Upper lobe of right lung (tissue), 1 donor: ENCODE data around the gene LRFN4. TPM values are rescaled to one million over a fixed set of nuclear protein-coding genes. Genes with fewer than 3 reads are reported as not detected.

ENCODE experiments used
- ATAC-seq: fragments of 200-7000 bp; cut with Tn5 transposase; one replicate; pipeline ENCODE4 v1.9.1; 2020; ENCODE audit warnings: mild to moderate bottlenecking, moderate library complexity
- DNase-seq: peaks from one replicate; pipeline ENCODE4 v3.0.0-alpha.2; 2020
- H3K27ac ChIP-seq: fragments of 200-600 bp; one replicate; pipeline ENCODE4 v1.8.0; 2022
- H3K27me3 ChIP-seq: fragments of 200-600 bp; one replicate; pipeline ENCODE4 v1.8.0; 2022; ENCODE audit warnings: mild to moderate bottlenecking
- H3K36me3 ChIP-seq: fragments of 200-600 bp; one replicate; pipeline ENCODE4 v1.8.0; 2022
- H3K4me1 ChIP-seq: fragments of 200-600 bp; one replicate; pipeline ENCODE4 v1.8.0; 2022
- H3K4me3 ChIP-seq: fragments of 200-600 bp; one replicate; pipeline ENCODE4 v1.8.0; 2022; ENCODE audit warnings: mild to moderate bottlenecking
- H3K9me3 ChIP-seq: fragments of 200-600 bp; one replicate; pipeline ENCODE4 v1.8.0; 2022
- intact Hi-C: fragments of 100-400 bp; cut with DNase I; formaldehyde crosslinking; loops from one replicate; pipeline ENCODE4 v1.11.0; 2022
- total RNA-seq: library from RNA; stranded (reverse); fragmentation: NEBNext Ultra II Directional; extraction: Animal tissue kit (Norgen Biotek cat#: 25700); gene quantifications from one replicate; pipeline ENCODE4 v1.2.1, GENCODE V29; 2021
- TF ChIP-seq, protein P1 (sequence below): fragments of 200-600 bp; IDR thresholded peaks from one replicate; pipeline ENCODE4 v1.8.0; 2022; ENCODE audit warnings: antibody characterized with exemption
- donor health status: DM: no; HTN: yes; CAD: no; lungs with severe emphysema.

Gene LRFN4
- total RNA-seq, 1 donor from 2014 or later = 14.0 TPM

DNA sequence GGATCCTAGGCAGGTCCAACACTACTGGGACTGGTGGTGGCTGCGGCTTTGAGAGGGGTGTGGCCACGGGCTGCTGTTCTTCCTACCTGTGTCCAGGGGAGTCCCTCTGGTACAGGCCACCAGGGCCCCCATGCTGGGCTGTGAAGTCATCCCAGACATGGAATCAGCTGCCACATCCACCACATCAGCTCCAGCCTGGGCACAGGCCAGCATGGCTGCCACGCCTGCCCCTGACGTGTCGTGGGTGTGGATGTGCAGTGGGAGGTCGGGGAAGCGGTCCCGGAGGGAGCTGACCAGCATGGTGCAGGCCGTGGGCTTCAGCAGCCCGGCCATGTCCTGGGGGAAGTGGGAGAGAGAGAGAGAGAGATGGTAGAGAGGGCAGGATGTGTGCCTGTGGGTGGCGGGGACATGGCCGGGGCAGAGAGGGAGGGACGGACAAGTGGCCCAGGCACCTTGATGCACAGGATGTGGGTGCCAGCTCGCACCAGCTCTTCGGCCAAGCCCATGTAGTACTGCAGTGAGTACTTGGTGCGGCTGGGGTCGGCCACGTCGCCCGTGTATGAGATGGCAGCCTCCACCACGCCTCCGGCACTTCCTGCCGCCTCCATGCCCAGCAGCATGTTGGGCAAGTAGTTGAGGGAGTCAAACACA lies 6.2 kb upstream of the LRFN4 start:
- ATAC-seq (no peak), DNase-seq (peak; percentile 62)
- Histone ChIP-seq H3K9me3 (no peaks in the 10 kb centered on the region), H3K27me3 (no peaks in the 10 kb centered on the region), H3K27ac (no peak overlapping the region), H3K36me3 (peaks cover 14% of the 10 kb centered on the region), H3K4me3 (no peak overlapping the region), H3K4me1 (peaks cover 4% of the 10 kb centered on the region)
- intact Hi-C loops = no loop called here
- TF ChIP-seq, protein P1, sequence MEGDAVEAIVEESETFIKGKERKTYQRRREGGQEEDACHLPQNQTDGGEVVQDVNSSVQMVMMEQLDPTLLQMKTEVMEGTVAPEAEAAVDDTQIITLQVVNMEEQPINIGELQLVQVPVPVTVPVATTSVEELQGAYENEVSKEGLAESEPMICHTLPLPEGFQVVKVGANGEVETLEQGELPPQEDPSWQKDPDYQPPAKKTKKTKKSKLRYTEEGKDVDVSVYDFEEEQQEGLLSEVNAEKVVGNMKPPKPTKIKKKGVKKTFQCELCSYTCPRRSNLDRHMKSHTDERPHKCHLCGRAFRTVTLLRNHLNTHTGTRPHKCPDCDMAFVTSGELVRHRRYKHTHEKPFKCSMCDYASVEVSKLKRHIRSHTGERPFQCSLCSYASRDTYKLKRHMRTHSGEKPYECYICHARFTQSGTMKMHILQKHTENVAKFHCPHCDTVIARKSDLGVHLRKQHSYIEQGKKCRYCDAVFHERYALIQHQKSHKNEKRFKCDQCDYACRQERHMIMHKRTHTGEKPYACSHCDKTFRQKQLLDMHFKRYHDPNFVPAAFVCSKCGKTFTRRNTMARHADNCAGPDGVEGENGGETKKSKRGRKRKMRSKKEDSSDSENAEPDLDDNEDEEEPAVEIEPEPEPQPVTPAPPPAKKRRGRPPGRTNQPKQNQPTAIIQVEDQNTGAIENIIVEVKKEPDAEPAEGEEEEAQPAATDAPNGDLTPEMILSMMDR = no peak

DNA sequence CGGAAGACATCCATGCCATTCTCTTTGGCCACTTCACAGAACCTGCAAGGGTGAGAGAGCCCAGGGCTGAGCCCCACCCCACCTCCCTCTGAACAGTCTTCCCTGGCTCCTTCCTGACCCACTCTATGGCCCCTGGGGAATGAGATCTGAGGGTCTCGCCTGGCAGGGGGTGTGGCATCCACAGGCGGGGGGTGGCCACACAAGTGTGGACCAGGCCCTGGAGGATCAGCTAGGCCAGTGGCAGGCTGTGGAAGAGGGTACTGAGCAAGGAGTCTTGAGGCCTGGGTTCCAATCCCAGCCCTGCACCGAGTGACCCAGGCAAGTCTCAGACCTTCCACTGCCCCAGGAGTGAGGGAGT lies 5.6 kb upstream of the LRFN4 start:
- H3K27me3 ChIP-seq = no peaks in the 10 kb centered on the region
- no peaks in the 10 kb centered on the region for H3K9me3 ChIP-seq
- intact Hi-C loops = no loop called here
- ATAC-seq (no peak), DNase-seq (no peak)
- peaks cover 6% of the 10 kb centered on the region for H3K4me1 ChIP-seq
- TF ChIP-seq, protein P1 = no peak
- no peak overlapping the region for H3K4me3 ChIP-seq
- H3K36me3 ChIP-seq = peaks cover 9% of the 10 kb centered on the region
- H3K27ac ChIP-seq = no peak overlapping the region

DNA sequence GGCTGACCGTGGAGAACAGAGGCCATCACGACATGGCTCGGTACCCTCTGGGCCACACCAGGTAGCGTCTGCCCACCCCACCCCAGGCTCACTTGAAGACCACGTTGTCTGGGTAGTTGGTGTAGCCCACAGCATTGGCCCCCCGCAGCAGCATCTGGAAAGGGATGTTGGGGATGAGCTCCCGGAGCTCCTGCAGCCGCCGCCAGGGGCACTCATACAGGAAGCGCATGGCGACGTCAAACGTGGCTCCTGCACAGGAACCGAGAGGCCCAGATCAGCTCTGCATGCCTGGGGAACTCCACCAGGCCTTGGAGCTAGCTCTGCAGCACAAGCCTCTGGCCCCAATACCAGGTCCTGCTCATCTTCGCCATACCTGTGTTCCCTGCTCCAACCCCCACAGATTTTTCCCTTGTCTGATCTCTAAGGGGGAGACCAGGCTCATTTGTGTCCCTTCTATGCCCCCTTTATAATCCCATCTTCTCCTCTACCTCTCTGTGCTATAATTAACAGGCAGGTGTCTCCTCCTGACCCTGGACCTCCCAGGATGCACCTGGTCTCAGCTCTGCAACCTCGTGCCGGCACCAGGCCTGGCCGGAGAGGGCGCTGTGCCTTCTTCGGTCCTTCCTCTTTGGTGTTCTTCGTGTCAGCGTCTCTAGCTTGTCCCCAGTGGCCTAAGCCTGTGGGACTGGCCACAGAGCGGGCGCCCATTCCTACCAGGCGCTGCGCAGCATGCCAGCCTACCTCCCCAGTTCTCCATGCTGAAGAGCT lies 5.0 kb upstream of the LRFN4 start:
- no peak for ATAC-seq
- no peaks in the 10 kb centered on the region for H3K9me3 ChIP-seq
- H3K4me3 ChIP-seq = no peak overlapping the region
- no peaks in the 10 kb centered on the region for H3K27me3 ChIP-seq
- TF ChIP-seq, protein P1 = no peak
- H3K36me3 ChIP-seq = peaks cover 9% of the 10 kb centered on the region
- DNase-seq = peak; percentile 65
- no peak overlapping the region for H3K27ac ChIP-seq
- H3K4me1 ChIP-seq = peaks cover 6% of the 10 kb centered on the region
- intact Hi-C loops = no loop called here

DNA sequence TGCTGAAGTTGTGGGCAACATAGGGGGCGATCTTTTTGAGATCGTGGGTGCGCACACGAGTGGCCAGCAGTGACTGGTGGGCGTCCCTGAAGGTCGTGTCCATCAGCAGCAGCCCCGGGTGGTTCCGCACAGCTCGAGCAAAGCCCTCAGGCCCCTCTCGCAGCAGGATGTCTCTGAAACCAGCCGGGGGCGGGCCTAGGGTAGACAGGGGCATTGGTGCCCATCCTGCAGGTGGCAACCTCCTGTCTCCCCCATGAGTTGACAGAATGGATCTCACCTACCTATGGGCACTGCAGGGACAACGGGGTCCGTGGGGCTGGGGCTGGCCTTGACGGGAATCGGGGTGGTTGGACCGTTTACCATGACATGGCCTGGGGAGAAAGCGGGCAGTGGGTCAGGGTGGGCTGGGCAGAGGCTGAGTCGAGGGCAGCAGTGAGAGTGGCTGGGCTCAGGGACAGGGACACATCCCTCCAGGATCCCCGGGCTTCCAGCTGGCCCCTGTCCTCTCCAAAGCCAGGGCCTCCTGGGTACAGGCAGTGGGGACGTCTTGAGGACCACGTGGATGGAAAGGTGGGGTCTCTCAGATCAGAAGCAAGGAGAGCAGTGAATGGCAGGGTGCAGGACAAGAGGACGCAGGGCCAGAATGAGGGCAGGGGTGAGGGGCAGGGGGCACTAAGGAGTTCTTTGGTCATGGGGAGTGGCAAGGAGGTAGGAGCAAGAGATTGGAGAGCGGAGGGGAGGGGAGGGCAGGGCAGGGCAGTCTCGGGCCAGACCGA lies 4.2 kb upstream of the LRFN4 start:
- ATAC-seq (no peak), DNase-seq (peak; percentile 59)
- intact Hi-C loops = no loop called here

More for the DNA sequence above, 4.2 kb upstream of the LRFN4 start:
- Histone ChIP-seq H3K27ac (no peak overlapping the region), H3K36me3 (peaks cover 7% of the 10 kb centered on the region), H3K27me3 (no peaks in the 10 kb centered on the region), H3K4me1 (peaks cover 6% of the 10 kb centered on the region), H3K9me3 (no peaks in the 10 kb centered on the region), H3K4me3 (no peak overlapping the region)
- TF ChIP-seq, protein P1 = no peak
